H9 (cell line): ENCODE data around the gene ZKSCAN3. TPM values are rescaled to one million over a fixed set of nuclear protein-coding genes. Genes with fewer than 3 reads are reported as not detected.

Experiments
- DNase-seq: peaks from one replicate; pipeline ENCODE4 v3.0.0-alpha.2; 2017
- H2AFZ ChIP-seq: one replicate; pipeline ENCODE4 v1.6.1; 2013; ENCODE audit warnings: mild to moderate bottlenecking, low read length, control low read depth, moderate library complexity
- H2AK5ac ChIP-seq: 2 replicates; pipeline ENCODE4 v1.6.1; 2013; ENCODE audit warnings: low read length, control low read depth, mixed read lengths; ENCODE audit not compliant: insufficient read length
- H2BK120ac ChIP-seq: one replicate; pipeline ENCODE4 v1.6.1; 2013; ENCODE audit warnings: low read depth, mild to moderate bottlenecking, low read length, control low read depth, inconsistent platforms; ENCODE audit not compliant: poor library complexity, severe bottlenecking
- H2BK12ac ChIP-seq: 2 replicates; pipeline ENCODE4 v1.6.1; 2013; ENCODE audit warnings: low read length, control low read depth, mixed read lengths, low read depth; ENCODE audit not compliant: insufficient read length
- H2BK15ac ChIP-seq: 2 replicates; pipeline ENCODE4 v1.6.1; 2013; ENCODE audit warnings: low read depth, low read length, control low read depth
- H2BK20ac ChIP-seq: one replicate; pipeline ENCODE4 v1.6.1; 2013; ENCODE audit warnings: low read depth, mild to moderate bottlenecking, low read length, control low read depth, inconsistent platforms; ENCODE audit not compliant: poor library complexity, severe bottlenecking
- H2BK5ac ChIP-seq: 2 replicates; pipeline ENCODE4 v1.6.1; 2013; ENCODE audit warnings: low read length, control low read depth, mixed read lengths; ENCODE audit not compliant: insufficient read length
- H3K14ac ChIP-seq: 2 replicates; pipeline ENCODE4 v1.6.1; 2013; ENCODE audit warnings: low read length, control low read depth; ENCODE audit not compliant: insufficient read depth
- H3K18ac ChIP-seq: 2 replicates; pipeline ENCODE4 v1.6.1; 2013; ENCODE audit warnings: low read depth, mild to moderate bottlenecking, mixed read lengths, low read length, control low read depth; ENCODE audit not compliant: insufficient read length
- H3K23ac ChIP-seq: 2 replicates; pipeline ENCODE4 v1.6.1; 2013; ENCODE audit warnings: low read length, control low read depth, mixed read lengths, low read depth; ENCODE audit not compliant: insufficient read length
- H3K23me2 ChIP-seq: 2 replicates; pipeline ENCODE4 v1.6.1; 2013; ENCODE audit warnings: low read depth, mild to moderate bottlenecking, mixed read lengths, low read length, control low read depth; ENCODE audit not compliant: insufficient read length, poor library complexity, severe bottlenecking
- H3K27ac ChIP-seq: 2 replicates; pipeline ENCODE4 v1.5.1; 2013; ENCODE audit warnings: low read length, control low read depth, mixed read lengths, low read depth; ENCODE audit not compliant: insufficient read length
- H3K27me3 ChIP-seq: 2 replicates; pipeline ENCODE4 v1.6.1; 2013; ENCODE audit warnings: low read length, control low read depth, inconsistent platforms; ENCODE audit not compliant: insufficient read depth
- H3K4ac ChIP-seq: 2 replicates; pipeline ENCODE4 v1.6.1; 2013; ENCODE audit warnings: low read depth, mild to moderate bottlenecking, control low read depth, inconsistent platforms, low read length, moderate library complexity
- H3K4me1 ChIP-seq: 2 replicates; pipeline ENCODE4 v1.6.1; 2013; ENCODE audit warnings: low read length, control low read depth, inconsistent platforms; ENCODE audit not compliant: insufficient read depth
- H3K4me2 ChIP-seq: 2 replicates; pipeline ENCODE4 v1.6.1; 2013; ENCODE audit warnings: low read length, control low read depth, mixed read lengths; ENCODE audit not compliant: insufficient read length, insufficient read depth
- H3K56ac ChIP-seq: 2 replicates; pipeline ENCODE4 v1.6.1; 2013; ENCODE audit warnings: low read depth, mild to moderate bottlenecking, mixed read lengths, low read length, control low read depth; ENCODE audit not compliant: insufficient read length
- H3K79me1 ChIP-seq: 2 replicates; pipeline ENCODE4 v1.6.1; 2013; ENCODE audit warnings: low read depth, mild to moderate bottlenecking, moderate library complexity, low read length, control low read depth, inconsistent platforms; ENCODE audit not compliant: insufficient read depth, poor library complexity, severe bottlenecking
- H3K79me2 ChIP-seq: 2 replicates; pipeline ENCODE4 v1.6.1; 2013; ENCODE audit warnings: low read length, control low read depth, inconsistent platforms; ENCODE audit not compliant: insufficient read depth
- H3K9ac ChIP-seq: 2 replicates; pipeline ENCODE4 v1.6.1; 2013; ENCODE audit warnings: low read length, control low read depth, mixed read lengths; ENCODE audit not compliant: insufficient read length; ENCODE audit errors: extremely low read depth
- H3K9me3 ChIP-seq: one replicate; pipeline ENCODE4 v1.6.1; 2013; ENCODE audit warnings: low read depth, low read length, inconsistent platforms; ENCODE audit not compliant: control insufficient read depth
- H3T11ph ChIP-seq: one replicate; pipeline ENCODE4 v1.6.1; 2013; ENCODE audit warnings: mild to moderate bottlenecking, low read length, control low read depth, inconsistent platforms
- H4K20me1 ChIP-seq: one replicate; pipeline ENCODE4 v1.6.1; 2013; ENCODE audit not compliant: control insufficient read depth, insufficient read length, insufficient read depth
- H4K5ac ChIP-seq: 2 replicates; pipeline ENCODE4 v1.6.1; 2013; ENCODE audit warnings: low read depth, mild to moderate bottlenecking, mixed read lengths, low read length, control low read depth; ENCODE audit not compliant: insufficient read length
- H4K8ac ChIP-seq: replicated peaks from 2 replicates; pipeline ENCODE4 v1.6.1; 2013; ENCODE audit warnings: low read length, control low read depth, mixed read lengths, low read depth; ENCODE audit not compliant: insufficient read length
- H4K91ac ChIP-seq: 2 replicates; pipeline ENCODE4 v1.6.1; 2013; ENCODE audit warnings: low read depth, mild to moderate bottlenecking, moderate library complexity, mixed read lengths, low read length, control low read depth; ENCODE audit not compliant: insufficient read length
- H3K27ac Mint-ChIP-seq, 3 experiments: 2 replicates in 2 of 3; 3 replicates in 1 of 3; pipeline ENCODE4 v1.8.0; 2020 to 2021; ENCODE audit warnings: mixed read lengths in 3 of 3, mild to moderate bottlenecking in 1 of 3, moderate library complexity in 1 of 3
- H3K27me3 Mint-ChIP-seq: 2 replicates; pipeline ENCODE4 v1.8.0; 2021; ENCODE audit warnings: low read depth, mild to moderate bottlenecking, moderate library complexity, mixed read lengths
- H3K36me3 Mint-ChIP-seq, 3 experiments: 2 replicates in 2 of 3; 3 replicates in 1 of 3; pipeline ENCODE4 v1.8.0; 2020 to 2021; ENCODE audit warnings: low read depth in 3 of 3, mixed read lengths in 3 of 3; ENCODE audit not compliant: insufficient read depth in 1 of 3
- H3K4me1 Mint-ChIP-seq, 2 experiments: 2 replicates each; pipeline ENCODE4 v1.8.0; 2020; ENCODE audit warnings: mixed read lengths in 2 of 2
- H3K4me3 Mint-ChIP-seq, 2 experiments: 2 replicates in 1 of 2; 3 replicates in 1 of 2; pipeline ENCODE4 v1.8.0; 2020 to 2021; ENCODE audit warnings: mild to moderate bottlenecking in 2 of 2, mixed read lengths in 2 of 2, moderate library complexity in 1 of 2
- H3K9me3 Mint-ChIP-seq, 2 experiments: 2 replicates in 1 of 2; 3 replicates in 1 of 2; pipeline ENCODE4 v1.8.0; 2020; ENCODE audit warnings: mild to moderate bottlenecking in 2 of 2, mixed read lengths in 2 of 2, moderate library complexity in 1 of 2
- CTCF ChIP-seq: fragments of 200-600 bp; sonication (generic); conservative IDR thresholded peaks from 3 replicates; pipeline ENCODE4 v1.8.0; 2021; ENCODE audit warnings: antibody characterized with exemption, mild to moderate bottlenecking
- WGBS: extraction: QIAGEN DNeasy Blood & Tissue Kit; methylation state at CpG from one replicate; pipeline ENCODE4 v1.1.7; 2013; ENCODE audit warnings: missing lambda C conversion rate, low lambda C conversion rate, mixed read lengths; ENCODE audit not compliant: insufficient read length; ENCODE audit errors: extremely low coverage; 5-methylcytosine and 5-hydroxymethylcytosine counted together
- total RNA-seq: library from RNA; stranded (reverse); gene quantifications from 2 replicates; pipeline ENCODE4 v1.2.1, GENCODE V29; 2021

ZKSCAN3 gene
- total RNA-seq, 1 experiment from 2014 or later, result 8.7 TPM

GRCh38 chr6:28369463-28369862, 19.7 kb downstream of the ZKSCAN3 start:
- no peaks in the 10 kb centered on the region for H3K79me2 ChIP-seq
- no peak overlapping the region for H2BK15ac ChIP-seq
- no CpG with 5 or more reads among the region's 3 CpGs for WGBS
- no peak overlapping the region for H3K18ac ChIP-seq
- no peak overlapping the region for H3T11ph ChIP-seq
- H3K27me3 ChIP-seq, result no peaks in the 10 kb centered on the region
- no peak overlapping the region for H2AK5ac ChIP-seq
- no peaks in the 10 kb centered on the region for H3K9me3 ChIP-seq
- DNase-seq, result no peak
- H4K5ac ChIP-seq, result no peak overlapping the region
- no peak overlapping the region for H4K91ac ChIP-seq
- H2BK5ac ChIP-seq, result no peak overlapping the region
- H3K27ac ChIP-seq, result no peak overlapping the region
- Mint-ChIP-seq H3K27ac (no peak overlapping the region), H3K36me3 (peaks cover 13 to 28% (median 20%) of the 10 kb centered on the region in 3 experiments; a peak in 6 of 7 replicates), H3K27me3 (no peaks in the 10 kb centered on the region), H3K4me3 (no peak overlapping the region), H3K4me1 (no peaks in the 10 kb centered on the region), H3K9me3 (no peaks in the 10 kb centered on the region)
- no peak overlapping the region for H4K8ac ChIP-seq
- no peaks in the 10 kb centered on the region for H3K23me2 ChIP-seq
- H2AFZ ChIP-seq, result no peak overlapping the region
- H3K4ac ChIP-seq, result no peak overlapping the region
- no peaks in the 10 kb centered on the region for H4K20me1 ChIP-seq
- H3K79me1 ChIP-seq, result no peaks in the 10 kb centered on the region
- no peak overlapping the region for H3K14ac ChIP-seq
- H3K56ac ChIP-seq, result no peak overlapping the region
- H2BK12ac ChIP-seq, result no peak overlapping the region
- H3K9ac ChIP-seq, result no peak overlapping the region
- H3K23ac ChIP-seq, result no peak overlapping the region
- no peak overlapping the region for H2BK120ac ChIP-seq
- no peak overlapping the region for H2BK20ac ChIP-seq
- H3K4me1 ChIP-seq, result no peaks in the 10 kb centered on the region
- no peak overlapping the region for H3K4me2 ChIP-seq
- TF ChIP-seq CTCF, result no peak
